Stimulated activated naive CD8-positive, alpha-beta T cell treated with anti-CD3 and anti-CD28 coated beads, Interleukin-15, amount 100 ng/mL, for 72 hours (primary cell): ENCODE results near the gene FIBIN.

ENCODE experiments used
- ATAC-seq: fragments of 150-1000 bp; cut with Tn5 transposase; 2 replicates; pipeline ENCODE4 v1.10.0; 2021; ENCODE audit warnings: mild to moderate bottlenecking, moderate library complexity
- DNase-seq, 2 donors: peaks; one replicate each; pipeline ENCODE4 v3.0.0; 2021 to 2022
- H3K27ac Mint-ChIP-seq, 2 donors: one replicate each; pipeline ENCODE4 v1.8.0; 2022; ENCODE audit warnings: mild to moderate bottlenecking in 2 of 2, mixed read lengths in 2 of 2, moderate library complexity in 2 of 2
- H3K27me3 Mint-ChIP-seq: one replicate; pipeline ENCODE4 v1.8.0; 2022; ENCODE audit warnings: mixed read lengths
- H3K4me1 Mint-ChIP-seq: one replicate; pipeline ENCODE4 v1.8.0; 2022; ENCODE audit warnings: mild to moderate bottlenecking, mixed read lengths
- H3K4me3 Mint-ChIP-seq, 2 donors: one replicate each; pipeline ENCODE4 v1.8.0; 2022; ENCODE audit warnings: mild to moderate bottlenecking in 2 of 2, mixed read lengths in 2 of 2, moderate library complexity in 1 of 2
- H3K9me3 Mint-ChIP-seq, 2 donors: one replicate each; pipeline ENCODE4 v1.8.0; 2022; ENCODE audit warnings: mixed read lengths in 2 of 2

The FIBIN gene

DNA sequence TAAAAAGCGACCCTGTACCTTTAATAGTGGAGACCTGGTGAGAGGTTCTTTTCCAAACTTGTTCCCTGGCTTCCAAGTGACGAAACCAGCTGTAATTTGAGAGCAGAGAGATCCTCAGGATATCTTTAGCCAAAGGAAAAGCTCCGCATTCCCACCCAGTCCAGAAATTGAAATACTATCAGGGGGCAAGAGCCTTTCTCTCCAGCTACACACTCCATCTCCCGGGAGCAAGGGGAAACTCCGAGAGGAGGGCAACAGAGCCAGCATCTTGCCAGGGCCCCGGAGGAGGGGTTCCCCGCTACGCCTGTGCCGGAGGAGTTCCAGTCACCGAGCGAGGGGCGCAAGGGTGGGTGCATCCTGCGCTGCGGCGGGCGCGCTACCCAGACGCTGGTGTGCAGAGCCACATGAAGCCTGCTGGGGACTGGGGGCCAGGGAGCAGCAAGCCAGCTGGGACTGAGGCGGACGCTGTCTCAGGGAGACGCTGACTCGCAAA, at the start of gene FIBIN:
FIBIN (plus strand) TSS at position 148 of the 493 bp plus-strand sequence. CDS start 415 bp downstream, outside the sequence.
- Mint-ChIP-seq H3K9me3 (no peaks in the 10 kb centered on the region), H3K27ac (no peak within 1 kb of the TSS), H3K4me3 (no peak within 1 kb of the TSS), H3K27me3 (peaks cover 7% of the 10 kb centered on the region), H3K4me1 (no peaks in the 10 kb centered on the region)
- ATAC-seq: no peak
- DNase-seq: no peak

DNA sequence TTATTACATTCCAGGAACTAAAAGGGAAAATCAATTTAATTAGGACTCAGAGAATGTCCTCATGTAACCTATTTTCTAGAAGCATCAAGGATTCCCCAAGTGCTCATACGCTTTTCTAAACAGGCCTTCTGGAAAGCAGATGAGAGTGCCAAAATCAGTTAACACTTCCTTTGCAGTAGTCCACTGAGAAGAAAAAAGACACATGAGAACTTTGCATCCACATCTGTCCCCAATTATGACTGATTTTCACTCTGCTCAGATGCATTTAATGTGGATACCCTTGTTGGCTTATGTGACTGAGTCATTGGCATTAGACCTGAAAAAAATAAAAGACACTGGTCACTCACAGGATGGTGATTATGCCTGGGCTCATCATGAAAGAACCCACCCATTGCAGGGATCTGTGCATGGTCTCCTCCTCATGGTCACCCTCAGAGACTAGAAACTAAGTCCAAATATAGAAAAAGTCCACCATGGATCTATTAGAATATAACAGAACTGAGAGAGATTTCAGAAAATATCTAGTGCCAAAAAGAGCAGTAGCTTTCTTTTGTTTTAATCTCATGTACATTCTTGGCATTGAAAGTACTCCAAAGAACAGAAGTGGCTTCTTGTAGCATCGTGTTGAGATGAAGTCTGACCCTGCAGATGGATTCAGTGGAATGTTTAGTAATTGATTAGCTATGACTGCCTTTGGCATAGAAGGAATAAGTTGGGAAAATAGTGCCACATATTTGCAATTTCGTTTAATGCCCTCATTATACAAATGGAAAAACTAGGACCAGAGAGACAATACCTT, 48.8 kb upstream of the FIBIN start:
- Mint-ChIP-seq H3K27me3 (no peaks in the 10 kb centered on the region), H3K4me1 (no peaks in the 10 kb centered on the region), H3K9me3 (peaks cover 6 to 20% of the 10 kb centered on the region in 2 donors), H3K4me3 (no peak overlapping the region), H3K27ac (no peak overlapping the region)
- DNase-seq (no peak), ATAC-seq (no peak)

GRCh38 chr11:26946257-26946716, 47.6 kb upstream of the FIBIN start:
- H3K27ac Mint-ChIP-seq: no peak overlapping the region
- no peaks in the 10 kb centered on the region for H3K4me1 Mint-ChIP-seq
- no peak for DNase-seq
- H3K9me3 Mint-ChIP-seq: peaks cover 4 to 15% of the 10 kb centered on the region in 2 donors
- no peak overlapping the region for H3K4me3 Mint-ChIP-seq
- no peaks in the 10 kb centered on the region for H3K27me3 Mint-ChIP-seq
- no peak for ATAC-seq

- ATAC-seq: no peak
- DNase-seq: no peak
These were observed 46.5 kb upstream of the FIBIN start for GRCh38 chr11:26947379-26947844.

GRCh38 chr11:26947904-26948639, 45.8 kb upstream of the FIBIN start:
- DNase-seq (no peak), ATAC-seq (no peak)
- Mint-ChIP-seq H3K27ac (no peak overlapping the region), H3K9me3 (peaks cover 4 to 15% of the 10 kb centered on the region in 2 donors), H3K4me1 (no peaks in the 10 kb centered on the region), H3K27me3 (no peaks in the 10 kb centered on the region), H3K4me3 (no peak overlapping the region)

More at GRCh38 chr11:26947379-26947844, 46.5 kb upstream of the FIBIN start:
- no peaks in the 10 kb centered on the region for H3K27me3 Mint-ChIP-seq
- H3K4me1 Mint-ChIP-seq: no peaks in the 10 kb centered on the region
- H3K27ac Mint-ChIP-seq: no peak overlapping the region
- no peak overlapping the region for H3K4me3 Mint-ChIP-seq
- H3K9me3 Mint-ChIP-seq: peaks cover 4 to 15% of the 10 kb centered on the region in 2 donors

DNA sequence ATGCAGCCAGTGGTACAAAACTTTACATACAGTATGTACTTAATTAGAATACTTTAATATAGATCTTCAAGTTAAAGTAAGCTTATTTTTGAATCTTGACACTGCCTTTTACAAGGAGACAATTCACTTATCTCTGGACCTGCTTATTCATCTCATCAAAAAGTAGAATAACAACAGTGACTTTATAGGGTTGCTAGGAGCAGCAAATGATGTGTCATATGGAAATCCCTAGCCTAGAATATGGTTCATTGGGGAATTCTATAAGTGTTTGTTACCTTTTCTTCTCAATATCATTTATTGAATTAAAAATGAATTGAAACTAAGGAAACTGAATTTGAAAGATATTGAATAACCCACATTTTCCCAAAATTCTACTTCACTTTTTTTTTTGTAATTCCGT, 45.0 kb upstream of the FIBIN start:
- no peaks in the 10 kb centered on the region for H3K27me3 Mint-ChIP-seq
- no peak overlapping the region for H3K27ac Mint-ChIP-seq
- H3K4me3 Mint-ChIP-seq: no peak overlapping the region
- DNase-seq (no peak), ATAC-seq (no peak)
- peaks cover 4 to 15% of the 10 kb centered on the region in 2 donors for H3K9me3 Mint-ChIP-seq
- no peaks in the 10 kb centered on the region for H3K4me1 Mint-ChIP-seq

DNA sequence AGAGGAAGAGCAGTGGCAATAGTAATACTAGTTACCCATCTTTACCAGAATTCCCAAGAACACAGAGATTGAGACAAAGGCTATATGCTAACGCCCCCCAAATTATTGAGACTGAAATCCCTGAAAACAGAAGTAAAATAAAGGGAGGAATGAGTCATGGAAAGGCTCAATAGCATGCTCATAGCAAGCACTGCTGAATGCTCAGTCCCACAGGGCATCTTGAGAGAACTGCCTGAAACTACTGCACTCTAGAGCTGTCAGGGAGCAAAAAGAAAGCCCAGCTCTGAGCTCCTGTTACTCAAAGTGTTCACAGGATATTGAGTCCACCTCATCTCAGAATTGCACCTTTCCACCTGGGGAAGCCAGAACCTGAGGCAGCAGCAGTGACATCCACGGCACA, 44.1 kb upstream of the FIBIN start:
- ATAC-seq (no peak), DNase-seq (no peak)
- Mint-ChIP-seq H3K27ac (no peak overlapping the region), H3K9me3 (peaks cover 4 to 15% of the 10 kb centered on the region in 2 donors), H3K4me1 (no peaks in the 10 kb centered on the region), H3K27me3 (no peaks in the 10 kb centered on the region), H3K4me3 (no peak overlapping the region)

GRCh38 chr11:26950260-26950719, 43.6 kb upstream of the FIBIN start:
- H3K27ac Mint-ChIP-seq: no peak overlapping the region
- H3K9me3 Mint-ChIP-seq: peaks cover 4 to 15% of the 10 kb centered on the region in 2 donors
- DNase-seq (no peak), ATAC-seq (no peak)
- no peaks in the 10 kb centered on the region for H3K4me1 Mint-ChIP-seq
- H3K4me3 Mint-ChIP-seq: no peak overlapping the region
- H3K27me3 Mint-ChIP-seq: no peaks in the 10 kb centered on the region

GRCh38 chr11:26951809-26952515, 42.0 kb upstream of the FIBIN start:
- Mint-ChIP-seq H3K27ac (no peak overlapping the region), H3K27me3 (no peaks in the 10 kb centered on the region), H3K4me3 (no peak overlapping the region), H3K9me3 (peaks cover 4 to 7% of the 10 kb centered on the region in 2 donors), H3K4me1 (no peaks in the 10 kb centered on the region)
- no peak for DNase-seq
- ATAC-seq: no peak

- Mint-ChIP-seq H3K4me1 (no peaks in the 10 kb centered on the region), H3K9me3 (peaks cover 0 to 4% of the 10 kb centered on the region in 2 donors)
- no peak for ATAC-seq
These were observed 40.0 kb upstream of the FIBIN start for GRCh38 chr11:26953770-26954392.

DNA sequence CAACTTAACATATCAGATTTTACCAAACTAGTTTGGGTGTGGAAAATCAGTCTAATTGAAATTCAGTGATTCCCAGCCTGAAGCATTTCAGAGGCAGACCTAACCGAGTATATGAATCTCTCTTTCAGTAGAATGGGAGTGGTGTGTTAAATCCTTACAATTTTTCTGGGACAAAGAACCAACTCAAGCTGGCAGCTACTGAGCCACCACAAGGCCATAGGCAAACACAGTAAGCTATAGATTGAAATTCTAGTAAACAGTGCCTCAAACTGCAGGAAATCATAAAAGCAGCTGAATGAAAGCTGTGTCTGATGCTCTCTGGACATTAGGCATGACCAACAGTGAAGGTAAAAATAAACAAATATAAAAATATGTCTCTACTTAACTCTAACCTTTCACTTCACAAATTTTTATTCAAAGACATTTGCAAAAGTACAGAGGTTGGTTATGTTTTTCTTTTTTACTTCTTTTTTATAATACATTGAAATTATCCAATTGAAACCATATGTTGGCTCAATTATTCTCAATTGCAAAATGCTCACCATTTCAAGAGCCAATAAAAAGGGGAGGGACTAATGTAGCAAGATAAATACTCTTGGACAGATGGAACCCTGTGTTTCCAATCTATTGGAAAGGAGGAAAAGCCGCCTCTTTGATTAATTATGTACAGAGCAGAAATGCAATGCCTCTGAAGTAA, 35.8 kb upstream of the FIBIN start:
- Mint-ChIP-seq H3K27me3 (no peaks in the 10 kb centered on the region), H3K4me1 (no peaks in the 10 kb centered on the region), H3K9me3 (no peaks in the 10 kb centered on the region), H3K27ac (no peak overlapping the region), H3K4me3 (no peak overlapping the region)
- DNase-seq: no peak
- ATAC-seq: no peak

More at GRCh38 chr11:26953770-26954392, 40.0 kb upstream of the FIBIN start:
- no peak for DNase-seq
- Mint-ChIP-seq H3K27ac (no peak overlapping the region), H3K4me3 (no peak overlapping the region), H3K27me3 (no peaks in the 10 kb centered on the region)

DNA sequence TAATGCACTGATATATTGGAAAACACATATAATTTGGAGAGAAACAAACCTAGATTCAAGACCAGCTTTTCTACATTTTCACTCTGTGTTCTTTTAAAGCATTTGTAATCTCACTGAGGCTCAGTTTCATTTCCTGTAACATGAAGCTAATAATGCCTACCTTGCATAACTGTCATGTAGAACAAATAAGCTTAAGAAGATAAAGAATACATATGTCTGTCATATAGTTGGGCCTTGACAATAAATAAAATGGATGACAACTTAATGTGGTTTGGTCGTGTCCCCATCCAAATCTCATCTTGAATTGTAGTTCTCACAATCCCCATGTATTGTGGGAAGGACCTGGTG, 35.2 kb upstream of the FIBIN start:
- ATAC-seq (no peak), DNase-seq (no peak)
- Mint-ChIP-seq H3K9me3 (no peaks in the 10 kb centered on the region), H3K27me3 (no peaks in the 10 kb centered on the region), H3K4me3 (no peak overlapping the region), H3K4me1 (no peaks in the 10 kb centered on the region), H3K27ac (no peak overlapping the region)

- no peak overlapping the region for H3K4me3 Mint-ChIP-seq
- no peak overlapping the region for H3K27ac Mint-ChIP-seq
- no peaks in the 10 kb centered on the region for H3K9me3 Mint-ChIP-seq
- DNase-seq (no peak), ATAC-seq (no peak)
- H3K27me3 Mint-ChIP-seq: no peaks in the 10 kb centered on the region
- no peaks in the 10 kb centered on the region for H3K4me1 Mint-ChIP-seq
These were observed 33.6 kb upstream of the FIBIN start for GRCh38 chr11:26960281-26960680.

DNA sequence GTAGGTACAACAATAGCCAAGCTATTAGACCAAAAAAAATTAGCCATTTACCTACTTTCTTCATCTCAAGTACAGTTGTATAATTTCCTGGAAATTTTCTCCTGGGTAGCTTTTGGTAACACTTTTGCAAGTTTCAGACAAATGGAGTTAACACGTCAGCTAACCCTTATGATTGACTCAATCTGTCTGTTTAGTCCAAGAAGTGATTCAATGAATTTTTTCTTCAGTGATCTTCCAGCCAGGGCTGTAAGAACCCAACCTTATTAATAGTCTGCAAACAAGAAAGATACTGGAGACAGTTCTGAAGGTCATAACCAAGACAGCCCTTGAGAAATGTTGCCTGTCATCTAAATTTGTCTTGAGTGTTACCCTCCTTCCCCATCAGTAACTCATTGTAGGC, 30.1 kb upstream of the FIBIN start:
- H3K9me3 Mint-ChIP-seq: no peaks in the 10 kb centered on the region
- no peaks in the 10 kb centered on the region for H3K27me3 Mint-ChIP-seq
- H3K4me1 Mint-ChIP-seq: no peaks in the 10 kb centered on the region
- H3K27ac Mint-ChIP-seq: no peak overlapping the region
- no peak overlapping the region for H3K4me3 Mint-ChIP-seq
- no peak for DNase-seq
- ATAC-seq: no peak
